NCI-H2029 treated with DMSO at 0.1 percent for 48 hours (cell line): ENCODE results near the gene CDCA4.
A peak's percentile ranks its signal among the peaks of the same experiment; 100 is the strongest.
"Not testable (repeated sequence)": the region's sequence is repeated elsewhere in the genome, so short reads cannot be mapped to it uniquely, and the experiment has no call there.

Source experiments
- DNase-seq: peaks from one replicate; lab custom pipeline; 2025; lab: John Stamatoyannopoulos, UW

The CDCA4 gene

DNA sequence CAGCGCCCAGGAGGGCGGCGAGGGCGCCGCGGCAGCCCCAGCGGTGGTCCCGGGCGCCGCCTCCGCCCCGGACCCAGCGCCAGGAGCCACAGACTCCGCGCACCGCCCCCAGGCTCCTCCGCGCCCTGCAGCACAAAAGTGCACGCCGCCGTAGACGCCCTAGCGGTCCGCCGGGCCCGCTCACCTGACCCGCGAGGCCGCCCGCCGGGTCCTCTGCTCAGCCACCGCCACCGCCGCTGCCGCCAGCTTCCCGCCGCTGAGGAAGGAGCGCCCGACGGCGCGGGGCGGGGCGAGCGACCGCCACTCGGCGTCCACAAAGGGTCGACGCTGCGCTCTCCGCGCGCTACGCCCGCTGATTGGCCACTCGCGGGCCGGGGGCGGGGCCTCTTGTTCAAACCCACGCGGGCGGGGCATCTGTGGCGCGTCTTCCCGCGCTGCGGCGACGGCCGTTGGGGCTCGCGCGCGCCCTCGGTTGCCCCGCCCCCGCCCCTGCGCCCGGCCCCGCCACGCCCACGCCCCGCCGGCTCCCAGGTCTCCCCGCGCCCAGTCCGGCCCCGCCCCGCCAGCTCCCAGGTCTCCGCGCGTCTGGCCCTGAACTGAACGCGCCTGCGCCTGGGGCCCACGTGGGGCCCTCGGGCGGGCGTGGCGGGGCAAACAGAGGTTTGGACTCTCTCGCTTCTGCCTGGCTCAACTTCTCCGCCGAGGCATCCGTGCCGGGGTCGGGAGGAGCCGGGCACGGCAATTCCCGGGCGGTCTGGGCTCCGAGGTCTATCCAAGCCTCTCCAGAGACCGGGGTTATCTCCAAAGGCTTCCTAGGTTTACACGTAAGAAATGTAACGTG is at the start of gene CDCA4:
Gene CDCA4 (minus strand): TSS at position 269 of the 841 bp plus-strand sequence. CDS start 9,154 bp downstream, outside the sequence.
- DNase-seq: peak; percentile 23

DNA sequence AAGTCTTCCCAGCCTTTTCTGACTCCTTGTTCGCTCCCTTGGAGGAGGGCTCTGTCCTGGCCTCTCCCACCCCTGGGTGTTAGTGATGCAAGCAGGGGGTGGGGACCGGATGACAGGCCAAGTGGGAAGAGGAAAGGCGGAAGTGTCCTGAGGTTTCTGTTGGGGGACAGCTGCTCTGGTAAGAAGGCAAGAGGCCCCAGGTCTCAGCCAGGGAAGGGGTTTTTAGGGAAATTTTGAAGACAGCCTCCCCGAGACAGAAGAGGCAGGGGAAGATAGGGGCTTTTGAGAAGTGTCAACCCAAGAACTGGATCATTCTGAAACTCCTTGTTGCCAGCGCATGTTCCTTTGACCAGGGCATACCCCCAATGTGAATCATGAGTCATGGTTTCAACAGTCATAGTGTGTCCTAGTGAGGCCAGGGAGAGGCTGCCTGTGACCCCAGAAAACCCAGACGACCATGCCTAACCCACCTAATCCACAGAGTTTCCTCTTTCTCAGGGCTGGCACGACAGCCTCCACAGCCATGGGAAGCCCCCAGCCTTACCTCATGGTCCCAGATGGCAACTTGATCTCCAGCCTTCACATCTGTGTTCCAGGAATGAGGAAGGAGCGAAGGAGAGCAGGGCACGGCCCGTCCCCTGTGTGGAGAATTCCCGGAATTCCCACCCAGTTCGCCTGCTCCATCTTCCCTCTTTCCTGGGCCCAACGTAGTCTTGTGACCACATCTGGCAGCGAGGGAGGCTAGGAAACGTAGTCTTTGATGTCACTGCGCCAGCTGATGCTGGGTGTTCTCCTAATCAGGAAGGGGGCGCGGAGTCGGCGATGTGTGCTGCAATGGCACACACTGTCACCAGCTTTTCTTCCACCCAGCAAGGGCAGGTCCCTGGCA is 49.2 kb upstream of the CDCA4 start:
- DNase-seq: no peak

DNA sequence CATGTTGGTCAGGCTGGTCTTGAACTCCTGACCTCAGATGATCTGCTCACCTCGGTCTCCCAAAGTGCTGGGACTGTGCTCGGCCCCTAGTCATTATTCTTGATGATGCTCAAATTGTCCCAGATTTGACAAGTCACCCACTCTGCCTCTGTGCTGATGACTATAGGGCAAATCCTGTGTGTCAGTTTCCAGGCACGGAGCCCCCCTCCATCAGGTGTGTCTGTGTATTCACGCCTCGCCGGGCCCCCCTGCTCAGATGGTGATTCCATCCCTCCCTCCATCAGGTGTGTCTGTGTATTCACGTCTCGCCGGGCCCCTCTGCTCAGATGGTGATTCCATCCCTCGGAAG is 48.6 kb upstream of the CDCA4 start:
- no peak for DNase-seq

DNA sequence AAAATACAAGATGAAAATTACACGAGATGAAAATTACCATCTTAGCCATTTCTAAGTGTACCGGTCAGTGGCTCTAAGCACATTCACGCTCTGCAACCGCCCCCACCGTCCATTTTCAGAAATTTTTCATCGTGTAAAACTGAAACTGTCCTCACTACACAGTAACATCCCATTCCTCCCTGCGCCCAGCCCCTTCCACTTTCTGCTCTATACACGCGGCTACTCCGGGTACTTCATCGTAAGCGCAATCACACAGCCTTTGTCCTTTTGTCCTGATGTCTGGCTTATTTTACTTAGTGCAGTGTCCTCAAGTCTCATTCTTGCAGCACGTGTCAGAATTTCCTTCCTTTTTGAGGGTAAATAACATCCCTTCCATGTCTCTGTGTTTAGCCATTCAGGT is 47.9 kb upstream of the CDCA4 start:
- DNase-seq: no peak

DNA sequence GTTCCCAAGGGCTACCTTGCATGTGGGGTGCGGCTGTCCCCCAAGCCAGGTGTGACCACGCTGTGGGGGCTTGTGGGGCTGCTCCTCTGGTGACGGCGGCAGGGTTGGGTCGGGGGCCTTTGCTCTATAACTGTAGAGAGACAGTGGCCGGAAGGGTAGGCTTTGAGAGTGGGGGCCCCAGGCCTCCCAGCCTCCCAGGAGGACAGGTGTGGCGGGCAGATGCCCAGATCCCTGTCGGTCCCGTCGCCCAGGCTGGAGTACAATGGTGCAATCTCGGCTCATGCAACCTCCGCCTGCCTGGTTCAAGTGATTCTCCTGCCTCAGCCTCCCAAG is 47.1 kb upstream of the CDCA4 start:
- DNase-seq: no peak

DNA sequence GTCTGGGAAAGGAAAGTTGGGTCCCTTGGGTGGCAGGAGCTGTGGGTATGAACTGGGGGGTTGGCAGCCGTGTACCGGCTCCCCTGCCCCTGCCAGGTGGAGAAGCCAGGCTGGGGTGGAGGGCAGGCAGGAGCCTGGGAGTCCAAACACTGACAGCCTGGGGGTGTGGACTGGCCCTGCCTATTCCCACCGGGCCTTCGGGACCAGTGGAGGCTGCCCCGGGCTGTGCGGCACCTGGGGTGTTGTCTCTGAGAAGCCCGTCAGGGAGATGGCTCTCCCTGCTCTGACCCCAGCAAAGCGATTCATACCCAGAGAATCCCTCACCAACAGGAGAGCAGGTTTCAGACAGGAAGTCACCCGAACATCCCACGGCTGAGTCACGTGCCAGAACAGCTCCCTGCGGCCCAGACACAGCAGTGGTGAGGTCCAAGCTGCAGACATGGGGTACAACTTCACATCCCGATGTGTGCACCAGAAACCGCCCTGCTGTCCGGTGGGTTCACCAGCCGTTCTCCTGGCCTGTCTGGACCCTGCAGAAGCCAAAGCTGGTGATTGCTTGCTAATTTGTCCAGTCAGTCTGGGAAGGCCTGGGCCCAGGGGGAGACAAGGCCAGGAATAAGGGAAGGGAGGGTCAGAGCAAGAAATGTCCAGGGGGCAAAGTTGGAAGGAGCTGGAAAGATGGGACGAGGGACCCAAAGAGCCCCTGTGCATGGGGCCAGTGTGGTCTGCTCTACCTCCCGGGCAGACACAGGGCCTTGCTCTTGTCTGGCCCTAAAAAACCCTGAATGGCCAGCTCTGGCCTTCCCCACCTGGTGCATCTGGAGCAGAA is 46.5 kb upstream of the CDCA4 start:
- DNase-seq: no peak

DNA sequence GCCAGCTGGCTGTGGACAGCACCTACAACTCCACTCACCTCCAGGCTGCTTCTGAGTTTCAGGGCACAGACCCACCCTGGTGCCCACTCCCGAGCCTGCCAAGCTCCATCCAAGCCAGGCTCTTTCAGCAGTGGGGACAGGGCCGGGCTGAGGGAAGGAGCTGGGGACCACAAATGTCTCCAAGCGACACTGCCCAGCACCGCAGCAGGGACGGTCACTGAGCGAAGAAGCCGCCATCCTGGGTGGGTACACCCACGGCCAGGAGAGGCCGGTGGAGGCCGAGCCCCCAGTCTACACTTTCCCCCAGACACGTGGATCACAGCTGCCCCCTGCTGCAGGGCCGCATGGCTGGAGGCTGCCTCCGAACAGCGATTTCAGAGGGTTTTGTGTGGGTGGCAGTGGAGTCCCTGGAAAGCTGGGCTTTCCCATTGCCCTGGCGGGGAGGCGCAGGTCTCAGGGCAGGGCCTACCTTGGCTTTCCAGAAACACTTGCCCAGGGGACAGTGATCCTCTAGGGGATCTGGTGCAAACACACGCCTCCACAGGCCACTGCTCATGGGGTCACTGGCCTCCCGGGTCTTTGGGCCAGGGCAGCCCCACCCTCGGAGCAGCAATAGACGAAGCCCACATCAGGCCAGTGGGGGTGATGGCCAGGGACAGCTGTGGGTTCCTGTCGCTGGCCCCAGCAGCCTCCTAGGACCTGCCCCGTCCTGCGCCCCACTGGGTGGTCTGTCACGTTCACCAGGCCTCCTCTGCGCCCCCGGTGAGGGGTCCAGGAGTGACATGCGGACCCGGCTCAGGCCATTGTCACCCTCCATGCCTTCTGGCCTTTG is 45.6 kb upstream of the CDCA4 start:
- DNase-seq: no peak

DNA sequence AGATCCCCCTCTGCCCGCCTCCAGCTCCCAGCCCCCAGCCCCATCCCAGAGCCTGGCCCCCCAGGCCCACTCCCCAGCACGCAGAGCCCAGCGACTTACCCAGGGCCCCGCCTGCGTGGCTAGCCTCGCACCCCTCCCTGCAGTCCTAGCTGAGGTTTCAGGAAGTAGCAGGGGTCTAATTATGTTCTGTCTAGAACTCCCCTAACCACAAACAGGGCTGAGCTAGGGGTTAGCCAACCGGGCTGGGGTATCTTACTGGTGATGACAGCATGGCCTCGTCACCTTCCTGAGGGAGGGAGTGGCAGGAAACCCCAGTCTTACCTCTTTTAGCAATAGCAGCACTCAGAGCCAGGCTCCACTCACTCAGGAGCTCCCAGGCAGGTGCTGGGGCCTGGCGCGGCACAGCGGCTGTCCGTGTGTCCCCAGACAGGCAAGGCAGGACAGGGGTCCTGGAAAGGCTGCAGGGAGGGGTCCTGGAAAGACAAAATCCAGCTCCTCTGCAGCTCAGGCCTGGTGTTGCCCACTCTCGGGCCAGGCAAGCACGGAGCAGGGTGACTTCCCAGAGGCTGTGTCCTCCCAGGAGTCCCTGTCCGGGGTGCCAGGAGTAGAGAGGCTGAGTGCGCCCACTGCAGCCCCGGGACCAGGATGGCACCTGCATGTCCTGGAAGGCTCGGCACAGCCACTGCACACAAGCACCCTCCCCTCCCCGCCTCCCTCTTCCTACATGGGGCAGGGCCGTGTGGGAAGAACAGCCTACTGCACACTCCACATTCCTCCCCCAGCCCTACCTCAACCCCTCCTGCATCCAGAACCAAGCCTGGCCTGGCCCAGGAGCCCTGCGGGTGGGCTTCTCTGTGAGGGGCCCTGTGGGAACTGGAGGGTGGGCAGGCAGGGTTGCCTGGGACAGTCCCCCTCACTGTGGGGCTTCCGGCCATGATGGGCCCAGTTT is 44.7 kb upstream of the CDCA4 start, which contains the start of gene GPR132:
Gene GPR132 (minus strand): TSS at position 151 of the 949 bp plus-strand sequence. CDS start 10,010 bp downstream, outside the sequence.
- DNase-seq: no peak

DNA sequence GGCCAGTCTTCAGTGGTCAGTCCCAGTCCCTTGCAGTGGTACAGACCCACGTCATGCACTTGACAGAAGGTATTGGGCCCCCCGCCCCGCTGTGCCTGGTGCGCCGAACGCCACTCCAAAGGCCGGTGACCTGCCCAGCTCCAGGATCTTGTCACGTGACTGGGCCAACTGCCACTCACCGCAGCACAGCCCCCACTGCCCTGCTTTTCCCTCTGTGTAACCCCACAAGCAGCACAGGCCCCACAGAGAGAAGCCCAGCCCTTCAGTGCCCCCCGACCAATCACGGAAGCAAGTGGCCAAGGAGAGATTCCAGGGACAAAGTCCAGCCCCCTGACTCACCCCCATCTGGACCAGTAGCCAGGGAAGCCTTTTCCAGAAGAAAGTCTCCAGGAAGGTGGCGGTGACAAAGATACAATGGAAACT is 43.8 kb upstream of the CDCA4 start:
- no peak for DNase-seq

DNA sequence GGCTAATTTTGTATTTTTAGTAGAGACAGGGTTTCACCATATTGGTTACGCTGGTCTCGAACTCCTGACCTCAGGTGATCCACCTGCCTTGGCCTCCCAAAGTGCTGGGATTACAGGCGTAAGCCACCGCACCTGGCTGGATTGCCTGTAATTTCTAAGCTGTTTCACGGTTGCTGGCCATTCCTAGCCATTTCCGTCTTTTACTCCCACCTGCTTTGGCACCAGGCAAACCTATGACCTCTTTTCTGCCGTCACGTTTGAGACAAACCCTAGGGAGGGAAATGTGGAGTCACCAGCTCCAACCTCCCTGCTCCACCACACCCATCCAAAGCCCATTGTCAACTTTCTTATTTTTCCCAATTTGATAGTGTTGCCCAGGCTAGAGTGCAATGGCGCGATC is 43.1 kb upstream of the CDCA4 start:
- no peak for DNase-seq

DNA sequence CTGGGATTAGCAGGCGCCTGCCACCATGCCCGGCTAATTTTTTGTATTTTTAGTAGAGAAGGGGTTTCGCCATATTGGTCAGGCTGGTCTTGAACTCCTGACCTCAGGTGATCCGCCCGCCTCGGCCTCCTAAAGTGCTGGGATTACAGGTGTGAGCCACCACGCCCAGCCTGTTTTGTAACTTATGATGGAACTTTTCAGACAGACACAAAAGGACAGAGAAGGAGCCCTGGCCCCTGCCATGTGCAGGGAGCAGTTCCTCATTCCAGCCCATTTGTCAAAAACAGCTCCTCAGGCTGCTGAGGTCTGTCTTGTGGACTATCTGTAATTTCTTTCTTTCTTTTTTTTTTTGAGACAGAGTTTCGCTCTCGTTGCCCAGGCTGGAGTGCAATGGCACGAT is 42.6 kb upstream of the CDCA4 start:
- DNase-seq: not testable (repeated sequence)

DNA sequence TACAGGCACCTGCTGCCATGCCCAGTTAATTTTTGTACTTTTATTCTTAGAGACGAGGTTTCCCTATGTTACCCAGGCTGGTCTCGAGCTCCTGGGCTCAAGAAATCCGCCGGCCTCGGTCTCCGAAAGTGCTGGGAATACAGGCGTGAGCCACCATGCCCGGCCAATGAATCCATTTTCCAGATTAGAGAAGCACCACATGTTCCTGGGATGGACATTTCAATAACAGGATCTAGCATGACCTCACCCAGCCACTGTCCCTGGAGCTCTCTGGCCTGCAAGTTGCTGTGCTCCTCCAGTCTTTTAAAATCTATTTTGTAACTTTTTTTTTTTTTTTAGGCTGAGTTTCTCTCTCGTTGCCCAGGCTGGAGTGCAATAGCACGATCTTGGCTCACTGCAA is 42.2 kb upstream of the CDCA4 start:
- no peak for DNase-seq

DNA sequence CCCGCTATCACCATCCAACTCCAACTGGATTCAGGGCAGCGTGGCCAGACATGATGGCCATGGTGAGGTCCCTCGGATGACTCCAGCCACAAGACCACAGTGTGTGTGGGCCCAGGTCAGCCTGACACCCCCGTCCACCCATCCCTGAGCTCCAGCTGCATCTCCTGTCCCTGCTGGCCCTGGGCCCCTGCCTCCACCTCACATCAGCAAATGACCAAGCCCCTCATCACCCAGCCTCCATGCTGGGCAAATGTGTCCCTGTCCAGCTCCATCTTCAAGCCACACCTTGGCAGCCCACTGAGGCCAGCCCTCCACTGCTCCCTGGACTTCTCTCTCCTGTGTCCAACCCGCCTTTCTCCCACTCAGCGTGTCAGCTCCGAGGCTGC is 41.2 kb upstream of the CDCA4 start:
- no peak for DNase-seq

DNA sequence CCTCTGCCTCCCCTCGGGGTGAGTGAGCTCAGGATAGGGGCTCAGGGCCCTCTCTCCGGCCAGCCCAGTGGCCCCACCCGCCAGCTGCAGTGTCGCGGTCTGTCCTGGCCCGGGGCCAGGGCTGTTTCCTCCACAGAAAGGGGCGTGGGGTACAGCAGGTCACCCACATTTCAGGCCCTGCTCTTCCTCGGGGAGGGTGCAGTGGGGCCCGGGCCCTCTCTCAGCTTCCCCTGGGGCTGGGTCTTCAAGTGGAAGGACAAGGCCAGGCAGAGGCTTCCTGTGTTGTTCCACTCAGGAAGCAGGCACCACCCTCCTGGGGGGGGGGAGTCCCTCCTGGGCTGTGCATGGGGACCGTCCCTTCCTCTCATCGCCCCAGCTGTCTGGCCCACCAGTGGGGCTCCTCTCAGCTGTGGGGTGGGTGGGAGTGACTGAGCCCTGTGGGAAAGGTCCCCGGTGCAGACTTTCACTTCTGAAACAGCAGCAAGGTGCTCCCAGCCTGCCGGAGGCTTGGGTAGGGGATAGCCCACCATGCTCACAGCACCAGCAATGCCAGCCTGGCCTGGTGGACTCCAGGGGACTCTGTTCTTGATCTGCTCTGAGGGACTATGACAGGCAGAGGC is 40.7 kb upstream of the CDCA4 start:
- no peak for DNase-seq

DNA sequence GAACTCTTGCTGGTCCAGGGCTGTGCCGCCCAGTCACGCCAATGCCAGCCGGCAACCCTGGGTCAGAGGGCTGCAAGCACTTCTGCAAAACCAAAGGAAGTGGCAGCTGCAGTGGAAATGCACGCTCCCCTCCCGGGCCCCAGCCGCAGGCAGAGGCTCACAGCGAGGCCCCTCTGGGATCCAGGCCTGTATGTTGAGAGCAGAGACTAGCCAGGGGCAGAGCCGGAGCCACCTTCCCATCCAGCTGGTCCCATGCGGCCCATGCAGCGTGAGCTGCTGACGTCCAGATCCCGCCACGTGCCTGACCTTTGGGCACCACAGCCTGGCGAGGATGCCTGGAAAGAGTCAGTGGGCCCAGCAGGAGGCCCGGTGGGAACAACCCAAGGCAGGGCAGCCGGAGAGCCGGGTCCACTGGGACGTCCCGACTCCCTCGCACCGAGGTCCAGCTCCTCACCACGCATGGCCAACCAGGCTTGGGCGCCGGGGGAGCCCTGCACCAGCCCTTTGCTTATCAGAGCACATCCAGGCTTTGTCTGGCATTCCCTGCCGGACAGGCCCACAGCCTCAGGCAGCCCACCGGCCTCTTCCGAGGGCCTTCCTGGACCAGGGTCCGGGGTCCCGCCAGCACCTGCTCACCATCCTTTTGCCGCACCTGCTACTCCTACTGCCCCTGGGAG is 40.0 kb upstream of the CDCA4 start:
- DNase-seq: no peak

DNA sequence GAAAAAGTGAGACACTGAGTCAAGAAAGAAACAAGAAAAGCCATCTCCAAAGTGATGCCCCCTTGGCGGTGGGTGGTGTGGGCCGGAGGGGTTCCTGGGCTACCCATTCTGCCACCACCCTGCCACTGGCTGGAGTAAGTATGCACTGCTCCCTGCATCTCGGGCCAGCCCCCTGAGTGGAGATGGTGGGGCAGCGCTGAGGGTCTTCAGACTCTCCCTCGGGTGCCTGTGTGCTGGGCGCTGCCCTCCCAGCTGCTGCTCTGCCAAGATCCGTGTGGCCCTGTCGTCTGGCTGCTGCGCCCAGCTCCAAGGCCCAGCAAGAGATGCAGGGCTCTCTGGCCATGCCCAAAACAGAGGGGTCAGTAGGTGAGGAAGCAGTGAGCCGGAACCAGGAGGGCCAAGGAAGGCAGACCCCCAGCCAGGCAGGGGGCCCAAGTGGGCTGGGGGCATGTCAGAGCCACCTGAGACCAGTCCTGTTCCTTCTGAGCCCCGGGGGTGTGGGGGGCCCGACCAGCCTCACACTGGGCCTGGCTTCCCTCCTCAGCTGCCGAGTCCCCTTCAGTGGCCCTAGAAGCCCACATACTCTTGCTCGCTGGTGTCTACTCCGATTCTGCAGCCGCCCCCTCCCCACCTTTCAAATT is 39.2 kb upstream of the CDCA4 start:
- no peak for DNase-seq

DNA sequence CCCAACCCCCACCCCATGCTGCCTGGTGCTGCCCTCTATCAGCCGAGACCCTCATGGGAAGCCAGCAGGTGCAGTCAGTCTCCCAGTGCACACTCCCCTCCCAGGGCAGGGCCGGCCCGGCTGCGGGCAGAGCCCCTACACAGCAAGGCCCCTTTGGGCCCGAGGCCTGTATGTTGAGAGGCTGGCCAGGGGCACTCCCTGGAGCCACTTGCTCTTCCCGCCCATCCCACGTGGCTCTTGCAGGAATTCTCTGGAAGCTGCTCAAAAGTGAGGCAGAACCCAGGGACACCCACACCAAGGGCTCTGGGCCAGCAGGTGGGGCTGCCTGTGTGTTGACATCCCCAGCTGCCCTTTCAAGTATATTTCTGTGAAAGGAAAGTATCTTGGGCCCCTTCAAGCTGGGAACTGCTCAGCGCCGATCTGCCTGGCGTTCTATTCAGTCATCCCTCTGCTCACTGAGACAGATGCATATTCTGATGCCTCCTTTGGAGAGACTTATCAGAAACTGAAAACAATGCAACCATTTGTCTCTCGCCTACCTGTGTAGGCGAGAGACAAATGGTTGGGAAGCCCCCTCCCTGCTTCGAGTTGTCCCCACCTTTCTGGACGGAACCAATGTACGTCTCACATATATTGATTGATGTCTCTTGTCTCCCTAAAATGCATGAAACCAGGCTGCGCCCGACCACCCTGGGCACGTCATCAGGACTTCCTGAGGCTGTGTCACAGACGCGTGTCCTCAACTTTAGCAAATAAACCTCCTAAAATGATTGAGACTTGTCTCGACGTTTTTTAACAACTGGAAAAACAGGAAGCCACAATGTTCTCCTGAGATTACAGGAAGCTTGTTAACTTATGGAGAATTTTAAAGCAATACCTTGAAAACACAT is 38.4 kb upstream of the CDCA4 start:
- DNase-seq: no peak
